Occipital lobe (tissue), 2 donors: ENCODE results near the gene CCL8. TPM values are rescaled to one million over a fixed set of nuclear protein-coding genes. Genes with fewer than 3 reads are reported as not detected.
"Not testable (repeated sequence)": the region's sequence is repeated elsewhere in the genome, so short reads cannot be mapped to it uniquely, and the experiment has no call there.

Experiments used
- DNase-seq: peaks from one replicate; lab custom pipeline; 2025; lab: John Stamatoyannopoulos, UW
- total RNA-seq: library from RNA; depleted of rRNA; stranded (reverse); fragments of >200 nt; gene quantifications from one replicate; pipeline ENCODE4 v1.2.3, GENCODE V29; 2014

The CCL8 gene
- total RNA-seq, 1 donor from 2014 or later = 0.16 TPM

DNA sequence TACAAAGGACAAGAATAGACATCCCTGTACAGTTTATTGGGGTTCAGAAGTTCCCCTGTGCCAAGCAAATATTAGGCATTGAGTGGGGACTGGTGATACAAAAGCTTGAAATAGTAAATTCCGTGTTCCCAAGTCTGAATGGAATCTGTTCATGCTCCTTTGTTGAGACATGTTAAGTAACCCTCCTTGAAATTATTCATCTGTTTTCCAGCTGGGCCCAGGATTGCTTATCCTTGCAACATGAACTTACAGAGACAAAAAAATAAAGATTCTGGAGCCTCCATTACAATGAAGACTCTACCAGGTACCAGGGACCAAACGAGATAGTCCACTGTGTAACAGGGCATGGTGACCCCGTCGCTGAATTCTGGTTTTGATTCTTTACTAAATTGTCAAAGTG, 6.1 kb upstream of the CCL8 start:
- no peak for DNase-seq

DNA sequence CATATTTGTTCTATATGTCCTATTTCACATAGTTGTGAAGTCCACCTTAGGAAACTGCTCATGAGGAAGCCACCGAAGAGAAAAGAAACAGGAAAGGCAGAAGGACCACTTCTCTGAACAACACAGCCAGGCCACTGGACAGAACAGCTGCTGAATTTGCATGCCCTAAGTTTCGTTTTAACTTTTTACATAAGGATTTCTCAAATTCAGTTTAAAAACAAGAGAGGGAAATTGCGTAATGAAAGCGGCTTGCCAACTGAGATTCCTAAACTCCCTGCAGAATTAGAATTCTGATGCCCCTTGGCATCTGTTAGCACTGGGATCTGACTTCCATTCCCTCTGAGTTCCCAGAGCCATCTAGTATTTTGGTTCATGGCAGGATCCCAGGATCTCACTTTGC, 5.0 kb upstream of the CCL8 start:
- DNase-seq = no peak

DNA sequence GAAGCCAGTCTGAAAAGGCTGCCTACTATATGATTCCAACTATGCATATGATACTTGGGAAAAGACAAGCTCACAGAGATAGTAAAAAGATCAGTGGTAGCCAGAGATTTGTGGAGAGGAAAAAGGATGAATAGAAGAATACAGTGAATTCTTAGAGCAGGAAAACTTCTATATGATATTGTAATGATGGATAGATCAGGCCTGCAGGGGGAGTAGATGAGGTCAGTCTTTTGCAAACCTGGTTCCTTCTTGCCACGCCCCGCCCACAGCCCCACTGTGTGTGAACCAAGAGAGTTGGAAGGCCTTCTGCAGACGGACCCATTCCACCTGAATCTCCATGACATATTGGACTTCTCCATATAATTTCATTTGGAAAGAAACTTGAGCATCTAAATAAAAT, 761 bp upstream of the CCL8 start:
- no peak for DNase-seq

DNA sequence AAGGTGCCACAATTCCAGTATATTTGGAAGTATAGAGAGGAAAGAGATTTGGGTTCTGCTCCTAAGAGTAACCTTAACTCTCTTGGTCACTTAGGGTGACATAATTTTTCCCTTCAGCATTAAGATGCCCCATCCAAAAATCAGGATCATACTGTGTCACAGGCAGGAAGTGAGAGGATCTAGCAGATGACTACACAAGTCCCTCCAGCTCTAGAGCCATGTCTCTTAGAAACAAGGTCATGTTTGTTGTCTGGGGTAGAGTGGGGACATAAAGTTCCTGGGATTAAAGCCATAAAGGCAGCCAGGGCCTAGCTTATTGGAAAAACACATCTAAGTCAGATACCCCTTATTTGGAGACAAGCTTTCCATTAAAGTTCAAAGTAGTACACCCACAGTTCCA, 2.7 kb downstream of the CCL8 start:
- no peak for DNase-seq

DNA sequence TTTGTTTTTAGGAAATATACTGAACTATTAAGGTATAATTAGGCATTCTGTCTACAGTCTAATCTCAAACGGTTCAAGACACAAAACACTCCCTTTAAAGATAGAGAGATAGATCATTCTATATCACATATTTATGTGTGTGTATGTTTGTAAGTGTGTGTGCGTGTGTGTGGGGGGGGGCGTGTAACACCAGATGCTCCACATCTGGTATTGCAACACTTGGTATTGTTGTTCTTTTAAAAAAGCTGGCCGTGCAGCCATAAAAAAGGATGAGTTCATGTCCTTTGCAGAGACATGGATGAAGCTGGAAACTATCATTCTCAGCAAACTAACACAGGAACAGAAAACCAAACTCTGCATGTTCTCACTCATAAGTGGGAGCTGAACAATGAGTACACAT, 8.3 kb downstream of the CCL8 start:
- not testable (repeated sequence) for DNase-seq

DNA sequence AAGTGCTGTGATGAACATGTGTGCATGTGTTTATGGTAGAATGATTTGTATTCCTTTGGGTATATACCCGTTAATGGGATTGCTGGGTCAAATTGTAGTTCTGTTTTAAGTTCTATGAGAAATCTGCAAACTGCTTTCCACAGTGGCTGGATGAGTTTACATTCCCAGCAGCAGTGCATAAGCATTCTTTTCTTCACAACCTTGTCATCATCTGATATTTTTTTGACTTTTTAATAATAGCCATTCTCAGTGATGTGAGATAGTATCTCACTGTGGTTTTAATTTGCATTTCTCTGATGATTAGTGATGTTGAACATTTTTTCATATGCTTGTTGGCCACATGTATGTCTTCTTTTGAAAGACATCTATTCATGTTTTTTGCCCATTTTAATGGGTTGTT, 18.5 kb downstream of the CCL8 start:
- no peak for DNase-seq

DNA sequence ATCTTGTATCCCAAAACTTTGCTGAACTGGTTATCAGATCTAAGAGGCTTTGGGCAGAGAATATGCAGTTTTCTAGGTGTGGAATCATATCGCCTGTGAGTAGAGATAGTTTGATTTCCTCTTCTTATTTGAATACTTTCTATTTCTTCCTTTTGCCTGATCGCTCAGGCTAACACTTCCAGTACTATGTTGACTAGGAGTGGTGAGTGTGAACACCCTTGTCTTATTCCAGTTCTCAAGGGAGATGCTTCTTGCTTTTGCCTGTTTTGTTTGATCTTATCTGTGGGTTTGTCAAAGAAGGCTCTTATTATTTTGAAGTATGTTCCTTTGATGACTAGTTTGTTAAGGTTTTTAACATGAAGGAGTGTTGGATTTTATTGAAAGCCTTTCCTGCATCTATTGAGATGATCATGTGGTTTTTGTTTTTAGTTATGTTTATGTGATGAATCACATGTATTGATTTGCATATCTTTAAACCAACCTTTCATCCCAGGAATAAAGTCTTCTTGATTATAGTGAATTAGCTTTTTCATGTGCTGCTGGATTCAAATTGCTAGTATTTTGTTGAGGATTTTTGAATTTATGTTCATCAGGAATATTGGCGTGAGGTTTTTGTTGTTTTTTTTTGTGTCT, 20.0 kb downstream of the CCL8 start:
- DNase-seq = no peak

DNA sequence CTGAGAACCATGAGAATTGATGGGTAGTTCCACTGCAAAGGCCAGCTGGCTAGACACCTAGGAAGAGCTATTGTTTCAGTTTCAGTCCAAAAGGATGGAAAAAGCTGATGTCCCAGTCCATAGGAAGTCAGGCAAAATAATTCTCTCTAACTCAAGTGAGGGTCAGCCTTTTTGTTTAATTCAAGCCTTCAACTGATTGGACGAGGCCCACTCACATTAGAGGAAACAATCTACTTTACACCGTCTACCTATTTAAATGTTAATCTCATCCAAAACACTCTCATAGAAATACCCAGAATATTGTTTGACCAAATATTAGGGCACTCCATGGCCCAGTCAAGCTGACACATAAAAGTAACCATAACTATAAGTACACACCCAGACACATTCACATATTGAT, 22.7 kb downstream of the CCL8 start:
- no peak for DNase-seq

DNA sequence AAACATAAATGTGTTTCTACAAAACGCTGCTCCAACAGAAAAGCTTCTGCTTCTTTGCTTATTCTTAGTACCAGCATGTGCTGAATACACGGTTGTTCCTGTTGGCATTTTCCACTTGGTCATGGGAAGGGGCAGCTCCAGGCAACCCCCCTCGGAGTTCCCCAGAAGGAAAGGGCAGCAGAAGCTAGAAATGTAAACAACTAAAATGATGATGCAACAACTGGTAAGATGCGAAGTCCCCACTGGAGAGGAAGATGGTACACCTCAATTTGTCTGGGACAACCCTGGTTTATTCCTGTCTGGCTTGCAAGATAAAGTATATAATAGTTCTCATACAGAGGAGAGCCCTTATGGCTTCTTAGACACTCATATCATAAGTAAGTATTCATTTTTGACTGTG, 27.8 kb downstream of the CCL8 start:
- DNase-seq = no peak

DNA sequence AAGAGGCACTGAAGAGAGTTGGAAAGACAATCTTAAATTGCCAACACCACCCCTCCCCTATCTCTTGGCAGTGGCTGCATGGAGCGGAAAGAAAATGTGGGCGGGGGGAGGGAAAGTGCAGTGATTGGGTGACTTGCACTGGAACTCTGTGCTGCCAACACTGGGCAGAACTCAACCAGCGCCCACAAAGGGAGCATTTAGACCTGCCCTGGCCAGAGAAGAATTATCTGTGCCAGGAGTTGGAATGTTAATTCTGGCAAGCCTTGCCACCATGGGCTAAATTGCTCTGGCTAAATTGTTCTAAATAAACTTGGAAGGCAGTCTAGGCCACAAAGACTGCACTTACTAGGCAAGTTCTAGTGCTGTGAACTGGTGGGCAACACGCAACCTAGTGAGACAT, 30.5 kb downstream of the CCL8 start:
- no peak for DNase-seq

DNA sequence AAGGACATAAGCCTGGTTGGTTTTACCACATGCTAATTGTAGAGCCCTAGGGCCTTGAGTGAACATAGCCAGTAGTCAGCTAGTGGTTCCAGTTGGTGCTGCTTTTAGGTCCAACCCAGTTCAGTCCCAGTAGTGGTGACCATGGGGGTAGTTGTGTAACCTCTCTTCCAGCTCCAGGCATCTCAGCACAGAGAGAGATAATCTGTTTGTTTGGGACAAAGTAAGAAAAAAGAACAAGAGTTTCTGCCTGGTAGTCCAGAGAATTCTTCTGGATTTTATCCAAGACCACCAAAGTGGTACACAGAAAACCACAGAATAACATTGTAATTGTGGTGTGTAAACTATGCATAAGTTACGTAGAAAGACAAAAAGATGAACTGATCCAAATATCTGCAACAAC, 31.9 kb downstream of the CCL8 start:
- no peak for DNase-seq

DNA sequence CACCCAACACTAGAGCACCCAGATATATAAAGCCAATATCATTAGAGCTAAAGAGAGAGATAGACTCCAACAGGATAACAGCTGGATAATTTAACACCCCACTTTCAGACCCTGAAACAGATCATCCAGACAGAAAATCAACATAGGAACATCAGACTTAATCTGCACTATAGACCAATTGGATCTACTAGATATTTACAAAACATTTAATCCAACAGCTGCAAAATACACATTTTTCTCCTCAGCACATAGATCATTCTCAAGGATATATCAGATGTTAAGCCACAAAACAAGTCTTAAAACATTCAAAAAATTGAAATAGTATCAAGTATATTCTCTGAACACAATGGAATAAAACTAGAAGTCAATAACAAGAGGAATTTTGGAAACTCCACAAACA, 33.0 kb downstream of the CCL8 start:
- DNase-seq = no peak

DNA sequence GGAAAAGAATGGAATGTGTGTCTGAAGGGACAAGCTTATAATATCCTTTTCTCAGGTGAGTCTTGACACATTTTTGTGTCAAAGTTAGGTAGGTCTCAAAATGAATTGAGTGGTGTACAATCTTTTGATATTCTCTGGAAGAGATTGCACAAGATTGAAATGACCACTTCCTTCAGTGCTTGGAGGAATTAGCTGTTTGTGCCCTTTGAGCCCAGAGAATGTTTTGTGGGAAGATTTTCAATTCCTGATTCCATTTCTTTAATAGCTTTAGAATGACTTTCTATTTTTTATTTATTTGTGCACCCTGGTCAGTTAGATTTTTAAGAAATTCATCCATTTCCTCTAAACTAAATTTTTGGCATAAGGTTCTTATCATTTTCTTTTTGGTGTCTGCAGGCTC, 35.4 kb downstream of the CCL8 start:
- no peak for DNase-seq

DNA sequence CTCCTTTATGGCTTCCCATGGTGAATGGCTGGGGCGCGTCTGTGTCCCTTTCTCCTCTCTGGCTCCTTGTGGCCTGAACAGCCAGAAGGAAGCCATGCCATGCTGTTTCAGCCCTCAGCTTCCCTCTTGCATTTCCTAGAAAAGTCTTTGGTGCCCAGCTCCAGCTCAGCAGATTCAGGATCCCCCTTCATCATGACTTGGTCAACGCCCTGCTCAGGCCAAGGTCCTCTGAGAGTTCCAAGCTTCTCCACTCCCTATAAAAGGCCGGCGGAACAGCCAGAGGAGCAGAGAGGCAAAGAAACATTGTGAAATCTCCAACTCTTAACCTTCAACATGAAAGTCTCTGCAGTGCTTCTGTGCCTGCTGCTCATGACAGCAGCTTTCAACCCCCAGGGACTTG, 37.0 kb downstream of the CCL8 start, which contains the start of gene CCL13:
Gene CCL13 (plus strand): TSS at position 287 of the 400 bp plus-strand sequence. CDS start 47 bp downstream, at position 334.
- DNase-seq = no peak

DNA sequence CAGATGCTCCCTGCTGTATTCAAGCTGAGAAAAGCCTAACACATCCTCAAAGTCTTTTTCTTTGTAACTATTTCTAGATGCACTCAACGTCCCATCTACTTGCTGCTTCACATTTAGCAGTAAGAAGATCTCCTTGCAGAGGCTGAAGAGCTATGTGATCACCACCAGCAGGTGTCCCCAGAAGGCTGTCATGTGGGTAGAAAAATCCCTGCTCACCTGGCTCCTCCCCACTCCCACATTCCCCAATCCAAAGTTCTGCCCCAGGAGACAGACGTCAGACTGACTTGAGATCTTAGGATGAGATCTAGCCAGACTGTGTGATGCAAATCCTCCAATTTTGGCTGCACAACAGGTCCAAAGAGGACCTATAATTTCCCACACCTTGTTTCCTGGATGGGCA, 38.2 kb downstream of the CCL8 start:
- no peak for DNase-seq

DNA sequence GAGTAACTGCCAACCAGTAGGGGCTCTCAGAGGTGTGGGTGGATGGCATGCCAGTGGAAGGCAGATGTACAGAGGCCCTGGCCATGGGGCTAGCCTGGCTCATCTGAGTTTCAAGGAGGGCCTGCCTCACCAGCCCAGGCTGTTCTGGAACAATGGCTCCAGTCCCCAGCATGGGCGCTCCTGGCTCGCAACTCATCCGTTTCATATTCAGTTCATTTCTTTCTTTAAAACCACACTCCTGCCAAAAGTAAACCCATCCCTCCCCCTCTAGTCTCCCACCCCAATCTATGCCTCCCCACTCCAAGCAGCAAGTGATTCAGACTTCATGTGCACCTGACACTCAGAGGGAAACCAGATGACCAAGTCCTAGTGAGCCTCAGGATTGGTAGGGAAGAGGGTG, 39.4 kb downstream of the CCL8 start:
- no peak for DNase-seq

DNA sequence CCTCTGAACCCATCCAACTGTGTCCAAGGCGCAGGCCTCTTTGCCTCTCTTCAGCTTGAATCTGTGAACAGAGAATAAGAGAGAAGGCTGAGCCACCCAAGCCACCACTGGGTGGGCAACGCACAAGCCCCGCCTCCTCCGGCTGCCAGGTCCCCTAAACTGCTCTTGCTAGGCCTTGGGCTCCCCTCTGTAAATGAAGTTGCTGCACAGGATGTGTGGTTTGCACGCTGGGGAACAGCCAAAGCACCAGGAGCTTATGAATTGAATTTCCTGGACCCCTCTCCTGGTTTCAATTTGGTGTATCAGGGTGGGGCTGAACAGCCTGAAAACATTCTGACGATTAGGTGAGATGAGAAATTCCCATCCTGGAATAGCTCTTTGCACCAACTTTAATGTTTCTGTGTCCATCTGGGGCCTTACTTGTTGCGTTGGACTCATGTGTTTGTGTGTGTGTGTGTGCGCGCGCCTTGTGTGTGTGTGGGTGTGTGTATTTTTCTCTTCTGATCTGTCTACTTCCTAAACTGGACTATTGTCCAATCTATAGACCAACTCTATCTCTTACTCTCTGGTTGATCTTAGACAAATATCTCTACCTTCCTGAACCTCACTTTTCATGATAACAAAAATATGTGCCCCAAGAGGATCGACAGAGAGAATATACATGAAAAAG, 41.5 kb downstream of the CCL8 start:
- no peak for DNase-seq

DNA sequence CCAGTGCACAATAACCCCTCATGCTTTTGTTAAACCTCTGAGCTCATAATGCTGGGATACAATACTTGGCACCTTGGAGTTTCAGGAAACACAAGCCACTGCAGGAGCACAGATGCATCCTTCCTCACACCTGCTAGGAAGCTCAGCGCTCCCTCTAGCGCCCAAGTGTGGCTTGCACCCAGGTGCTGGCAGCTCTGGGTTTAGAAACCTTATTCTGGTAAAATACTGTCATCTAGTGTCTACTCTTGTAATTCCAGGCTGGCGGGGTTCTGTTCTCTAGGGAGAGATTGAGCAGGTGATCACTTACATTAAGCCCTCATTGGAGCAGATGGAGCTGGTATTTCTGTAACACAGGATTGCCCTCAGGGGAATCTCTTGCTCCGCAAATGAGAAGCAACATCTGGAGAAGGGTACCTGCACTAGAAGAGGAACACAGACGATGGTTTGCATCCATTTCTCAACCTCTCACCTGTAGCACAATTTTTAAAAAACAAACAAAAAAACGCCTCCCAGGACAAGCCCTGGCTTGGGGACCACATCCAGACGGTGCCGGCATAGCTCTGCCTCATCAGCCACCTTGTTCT, 42.3 kb downstream of the CCL8 start:
- DNase-seq = peak; percentile 70

DNA sequence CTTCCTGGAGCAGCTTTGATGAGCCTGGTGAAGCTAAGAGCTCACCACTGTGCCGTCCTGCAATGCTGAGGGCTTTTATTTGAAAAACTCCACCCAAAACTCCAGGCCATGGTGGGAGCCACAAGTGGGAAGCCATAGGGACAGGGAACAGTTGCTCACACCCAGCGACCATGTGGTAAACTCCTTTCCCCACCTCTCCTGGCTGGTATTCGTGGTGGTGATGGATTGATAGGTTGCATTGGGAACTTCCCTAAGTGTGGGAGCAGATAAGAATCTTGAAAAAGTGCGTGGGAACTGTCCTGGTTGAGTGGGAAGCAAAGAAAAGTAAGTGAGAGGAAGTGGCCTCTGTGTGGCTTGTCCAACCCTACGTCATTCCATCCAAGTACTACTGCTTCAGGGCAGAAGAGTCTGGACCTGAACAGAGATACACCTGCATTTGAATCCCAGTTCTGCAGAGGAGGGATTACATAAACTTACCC, 44.0 kb downstream of the CCL8 start, which contains the start of gene CCL1:
Gene CCL1 (minus strand): TSS at position 51 of the 479 bp plus-strand sequence. CDS start 72 bp downstream, outside the sequence.
- DNase-seq = no peak

DNA sequence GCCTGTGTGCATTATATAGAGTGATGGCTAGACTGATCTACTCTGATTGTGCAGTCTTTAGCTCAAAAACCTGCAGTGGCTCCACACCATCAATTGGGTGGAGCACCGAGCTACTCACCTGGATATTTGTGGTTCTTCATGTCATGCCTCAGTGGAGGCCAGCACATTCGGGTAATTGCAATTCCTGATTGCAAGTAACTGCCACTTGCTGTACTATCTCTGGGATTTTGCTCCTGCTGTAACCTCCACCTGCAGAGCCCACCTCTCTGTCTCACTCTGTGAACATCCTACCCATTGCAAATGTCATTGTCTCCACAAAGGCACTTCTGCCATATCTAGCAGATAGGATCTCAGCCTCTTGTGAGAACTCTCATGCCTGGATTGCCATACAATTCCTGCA, 45.5 kb downstream of the CCL8 start:
- DNase-seq = no peak

DNA sequence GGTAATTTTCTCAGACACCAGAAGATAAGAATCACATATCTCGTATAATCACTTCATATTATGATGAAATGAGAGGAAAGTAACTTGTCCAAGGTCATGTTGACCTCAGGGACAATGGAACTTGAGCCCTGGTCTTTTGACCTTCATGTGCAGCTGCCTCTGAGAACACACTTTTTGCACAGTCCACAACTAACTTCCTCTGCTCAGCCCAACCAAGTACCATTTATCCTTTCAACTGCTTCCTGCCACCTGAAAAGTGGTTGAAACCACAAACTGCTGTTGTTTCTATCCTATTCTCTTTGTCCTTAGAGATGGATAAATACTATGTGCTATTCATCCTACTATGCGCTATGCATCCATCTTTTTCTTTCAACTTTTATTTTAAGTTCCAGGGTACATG, 46.1 kb downstream of the CCL8 start:
- no peak for DNase-seq

DNA sequence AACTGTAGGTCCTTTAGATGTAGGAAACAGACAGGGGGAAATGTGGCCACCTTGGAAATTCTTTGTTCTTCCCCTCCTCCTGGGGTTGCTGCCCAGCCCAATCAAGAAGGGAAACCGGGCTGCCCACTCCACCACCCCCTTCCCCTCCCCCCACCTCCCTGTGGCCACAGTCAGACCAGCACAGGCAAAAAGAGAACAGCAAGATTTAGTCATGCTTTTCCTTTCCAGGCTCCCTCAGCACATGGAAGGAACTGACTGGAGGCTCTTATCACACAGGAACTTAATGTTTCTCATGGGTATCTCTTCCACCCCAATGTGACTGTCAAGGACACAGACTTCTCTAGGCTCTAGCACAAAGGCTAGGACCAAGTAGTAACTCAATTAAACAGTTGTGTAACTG, 46.8 kb downstream of the CCL8 start:
- no peak for DNase-seq
